AG04449 (cell line): Measurements from ENCODE around the gene FNDC3B.

Experiments
- CTCF ChIA-PET: fragments of 350-600 bp; formaldehyde crosslinking; extraction: SDS; loops from one replicate; lab custom pipeline; 2021; ENCODE audit warnings: antibody characterized with exemption; lab: Yijun Ruan, JAX
- POLR2A ChIA-PET: fragments of 400-600, 350-600 bp; formaldehyde crosslinking; extraction: SDS; loops from one replicate; lab custom pipeline; 2020; ENCODE audit warnings: antibody characterized with exemption, inconsistent platforms; lab: Yijun Ruan, JAX
- DNase-seq: peaks from one replicate; pipeline ENCODE4 v3.0.0-alpha.2; 2010; ENCODE audit warnings: low read depth, low spot score
- H3K4me3 ChIP-seq: 2 replicates; pipeline ENCODE4 v1.5.1; 2011; ENCODE audit warnings: low read depth, mild to moderate bottlenecking, control low read depth, low read length
- TF ChIP-seq, protein P1 (sequence below): IDR thresholded peaks from one replicate; pipeline ENCODE4 v1.5.1; 2011; ENCODE audit warnings: mild to moderate bottlenecking, moderate library complexity, low read length, control low read depth, inconsistent platforms; ENCODE audit not compliant: insufficient read depth; ENCODE audit errors: missing control alignments

Gene FNDC3B

DNA sequence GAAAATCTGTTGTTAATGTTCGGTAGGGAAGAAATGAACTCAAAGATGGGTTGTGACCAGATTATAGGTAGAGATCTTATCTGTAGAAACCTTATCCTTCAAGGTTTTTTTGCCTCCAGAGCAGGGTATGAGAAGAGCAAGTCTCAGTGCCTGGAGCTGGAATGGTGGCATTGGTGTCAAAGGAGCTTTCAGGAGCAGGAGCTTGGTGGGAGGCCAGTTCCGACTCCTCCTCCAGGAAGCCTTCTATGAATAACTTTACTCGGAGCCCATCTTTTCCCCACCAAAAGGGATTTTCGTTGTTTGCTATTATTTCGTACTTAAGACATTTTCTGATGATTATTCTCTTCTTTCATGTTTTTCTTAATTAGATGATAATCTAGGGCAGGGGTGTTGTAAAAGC, 317.0 kb downstream of the FNDC3B start:
- TF ChIP-seq, protein P1, sequence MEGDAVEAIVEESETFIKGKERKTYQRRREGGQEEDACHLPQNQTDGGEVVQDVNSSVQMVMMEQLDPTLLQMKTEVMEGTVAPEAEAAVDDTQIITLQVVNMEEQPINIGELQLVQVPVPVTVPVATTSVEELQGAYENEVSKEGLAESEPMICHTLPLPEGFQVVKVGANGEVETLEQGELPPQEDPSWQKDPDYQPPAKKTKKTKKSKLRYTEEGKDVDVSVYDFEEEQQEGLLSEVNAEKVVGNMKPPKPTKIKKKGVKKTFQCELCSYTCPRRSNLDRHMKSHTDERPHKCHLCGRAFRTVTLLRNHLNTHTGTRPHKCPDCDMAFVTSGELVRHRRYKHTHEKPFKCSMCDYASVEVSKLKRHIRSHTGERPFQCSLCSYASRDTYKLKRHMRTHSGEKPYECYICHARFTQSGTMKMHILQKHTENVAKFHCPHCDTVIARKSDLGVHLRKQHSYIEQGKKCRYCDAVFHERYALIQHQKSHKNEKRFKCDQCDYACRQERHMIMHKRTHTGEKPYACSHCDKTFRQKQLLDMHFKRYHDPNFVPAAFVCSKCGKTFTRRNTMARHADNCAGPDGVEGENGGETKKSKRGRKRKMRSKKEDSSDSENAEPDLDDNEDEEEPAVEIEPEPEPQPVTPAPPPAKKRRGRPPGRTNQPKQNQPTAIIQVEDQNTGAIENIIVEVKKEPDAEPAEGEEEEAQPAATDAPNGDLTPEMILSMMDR, result no peak
- ChIA-PET CTCF (interaction anchor here (2.0 to 4.4 kb wide), 3 partner anchors 15 to 312 kb away, joined by 11 to 27 read pairs (median 23); no protein-coding TSS in a partner anchor), POLR2A (no interaction called here)
- no peak overlapping the region for H3K4me3 ChIP-seq
- no peak for DNase-seq

DNA sequence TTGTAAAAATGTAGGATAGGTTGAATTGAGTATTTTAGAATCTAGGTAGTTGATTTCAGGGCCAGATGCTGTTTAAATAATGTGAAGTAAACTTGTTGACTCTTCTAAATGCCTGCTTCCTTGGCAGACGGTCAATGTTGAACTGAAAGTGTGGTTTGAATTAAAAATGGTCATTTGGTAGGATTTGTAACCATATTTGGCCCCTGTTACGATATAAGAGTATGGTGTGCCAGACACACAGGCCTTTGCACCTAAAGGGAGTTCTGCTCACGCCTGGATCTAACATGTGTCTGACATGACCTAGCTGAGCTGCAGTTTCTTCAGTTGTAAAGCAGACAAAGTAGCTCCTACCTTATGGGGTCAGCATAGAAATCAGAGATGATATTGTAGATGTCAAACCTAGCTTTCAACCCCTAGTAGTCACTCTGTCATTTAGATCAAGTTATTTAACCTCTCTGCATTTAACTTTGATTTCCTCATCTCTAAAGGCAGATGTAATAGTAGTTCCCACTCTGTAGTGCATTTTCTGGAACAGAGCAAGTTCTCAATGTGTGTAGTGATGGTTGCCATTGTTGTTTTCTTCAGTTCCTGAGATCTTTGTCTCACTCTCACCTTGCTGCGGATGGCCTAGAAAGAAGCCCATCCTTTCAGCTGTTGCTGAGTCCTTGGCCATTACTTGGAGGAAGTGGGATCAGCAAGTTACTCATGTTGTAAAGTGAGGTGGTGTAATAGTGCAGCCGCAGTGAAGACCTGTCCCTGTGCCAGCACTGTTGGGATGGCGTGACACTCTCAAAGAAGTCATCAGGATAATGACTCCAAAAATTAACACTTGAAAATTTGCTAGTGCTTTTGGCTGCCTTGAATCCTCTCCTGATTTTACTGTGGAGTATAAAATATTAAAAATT, 318.7 kb downstream of the FNDC3B start:
- H3K4me3 ChIP-seq, result no peak overlapping the region
- TF ChIP-seq, protein P1, result no peak
- ChIA-PET POLR2A (no interaction called here), CTCF (interaction anchor here (1.0 to 3.7 kb wide), 6 partner anchors 17 to 315 kb away, joined by 3 to 23 read pairs (median 4); no protein-coding TSS in a partner anchor)
- DNase-seq, result no peak

DNA sequence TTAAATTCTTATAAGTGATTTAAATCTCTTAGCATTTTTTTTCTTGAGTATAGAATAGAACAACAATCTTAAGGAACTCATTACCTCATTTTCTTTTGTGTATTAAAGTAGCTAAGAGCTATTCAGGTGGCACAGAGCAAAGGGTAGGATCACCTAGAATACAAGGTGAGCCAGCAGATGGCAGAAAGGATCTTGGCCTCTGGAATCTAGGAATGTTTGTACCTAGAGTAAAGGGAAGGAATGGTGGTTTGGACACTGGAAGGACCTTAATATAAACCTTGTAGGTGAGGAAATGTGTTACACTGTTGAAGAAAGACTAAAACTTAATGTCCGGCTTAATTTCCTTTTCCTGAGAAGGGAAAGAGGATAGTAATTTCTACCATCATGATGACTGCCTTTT, 319.9 kb downstream of the FNDC3B start:
- no peak for DNase-seq
- no peak overlapping the region for H3K4me3 ChIP-seq
- CTCF ChIA-PET, result interaction anchor here (1.0 to 3.7 kb wide), 4 partner anchors 18 to 309 kb away, joined by 4 to 23 read pairs (median 6); no protein-coding TSS in a partner anchor
- POLR2A ChIA-PET, result no interaction called here
- TF ChIP-seq, protein P1, result no peak

DNA sequence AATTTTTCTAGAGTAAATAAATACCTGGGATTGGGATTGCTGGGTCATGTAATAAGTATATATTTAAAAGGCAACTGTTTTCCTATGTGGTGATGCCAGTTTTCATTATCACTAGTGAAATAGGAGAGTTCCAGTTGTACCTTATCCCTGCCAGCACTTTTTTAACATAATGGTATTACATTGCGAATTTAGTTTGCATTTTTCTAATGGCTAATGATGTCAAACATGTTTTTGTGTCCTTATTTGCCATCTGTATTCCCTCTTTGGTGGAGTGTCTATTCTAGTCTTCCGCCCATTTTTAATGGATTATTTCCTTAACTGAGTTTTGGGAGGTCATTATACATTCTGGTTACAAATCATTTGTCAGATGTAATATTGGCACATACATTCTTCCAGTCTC, 320.6 kb downstream of the FNDC3B start:
- TF ChIP-seq, protein P1, result no peak
- no peak overlapping the region for H3K4me3 ChIP-seq
- DNase-seq, result no peak
- ChIA-PET POLR2A (no interaction called here), CTCF (no interaction called here)

DNA sequence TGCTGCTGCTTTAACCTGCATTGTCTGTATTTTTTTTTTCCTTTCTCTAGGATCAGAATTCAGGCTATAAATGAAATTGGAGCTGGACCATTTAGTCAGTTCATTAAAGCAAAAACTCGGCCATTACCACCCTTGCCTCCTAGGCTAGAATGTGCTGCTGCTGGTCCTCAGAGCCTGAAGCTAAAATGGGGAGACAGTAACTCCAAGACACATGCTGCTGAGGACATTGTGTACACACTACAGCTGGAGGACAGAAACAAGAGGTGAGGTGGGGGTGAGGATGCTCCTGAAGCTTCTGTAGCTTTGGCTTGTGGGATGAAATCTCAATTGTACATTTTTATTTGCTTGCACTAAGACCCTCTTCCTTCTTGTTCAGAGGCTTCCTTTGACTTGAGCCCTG, 323.2 kb downstream of the FNDC3B start:
- TF ChIP-seq, protein P1, result no peak
- no peak overlapping the region for H3K4me3 ChIP-seq
- no peak for DNase-seq
- CTCF ChIA-PET, result interaction anchor here (1.2 kb wide), 1 partner anchor 304 kb away, joined by 4 read pairs; no protein-coding TSS in a partner anchor
- POLR2A ChIA-PET, result no interaction called here

DNA sequence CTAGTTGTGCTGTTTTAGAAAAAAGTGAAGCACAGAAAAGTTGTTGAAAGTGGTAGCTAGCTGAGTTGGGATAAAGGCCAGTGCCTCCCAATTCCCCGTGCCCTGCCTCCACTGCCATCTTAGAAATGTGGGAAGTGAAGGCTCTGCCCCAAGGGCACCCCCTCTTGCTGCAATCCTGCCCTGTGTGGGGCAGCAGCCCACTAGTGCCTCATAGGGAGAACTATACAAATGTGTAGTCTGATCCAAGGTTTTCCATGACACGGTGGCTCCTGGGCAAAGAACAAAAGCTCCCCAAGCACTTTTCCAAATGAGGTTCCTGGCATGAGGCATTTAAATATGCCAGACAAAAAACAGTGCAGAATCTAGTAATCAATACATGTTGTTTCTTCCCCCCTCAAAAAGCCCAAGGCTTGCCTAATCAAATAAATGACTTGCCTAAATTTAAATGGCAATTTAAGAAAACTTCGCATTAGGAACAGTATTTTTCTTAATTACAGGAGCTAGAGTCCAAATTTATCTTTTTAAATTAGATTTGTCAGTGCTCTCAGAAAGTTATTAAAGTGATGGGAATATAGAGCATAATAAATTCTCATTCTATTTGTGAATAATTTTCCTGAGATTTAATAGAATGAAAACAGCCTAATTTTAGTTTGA, 325.1 kb downstream of the FNDC3B start:
- POLR2A ChIA-PET, result no interaction called here
- CTCF ChIA-PET, result interaction anchor here (1.2 to 1.5 kb wide), 3 partner anchors 10 to 32 kb away, joined by 3 to 6 read pairs (median 4); no protein-coding TSS in a partner anchor
- no peak overlapping the region for H3K4me3 ChIP-seq
- DNase-seq, result no peak
- TF ChIP-seq, protein P1, result no peak
